ENCODE data around the gene GALNT10.

Gene GALNT10

GRCh38 chr5:154467655-154468354 is 277.3 kb downstream of the GALNT10 start:
- peak; percentile 52 to 54 for DNase-seq (ENCODE audit: low read depth in 2 of 2, low spot score in 1 of 2)

- no peak for DNase-seq (ENCODE audit: low read depth in 2 of 2, low spot score in 1 of 2)
Observed at GRCh38 chr5:154470137-154470536, 279.6 kb downstream of the GALNT10 start.
